Activated effector memory CD4-positive, alpha-beta T cell treated with anti-CD3 and anti-CD28 coated beads, Interleukin-2, amount 50 U/mL, for 16 hours (primary cell): ENCODE data around the gene PLPPR5.
"Not testable (repeated sequence)": the region's sequence is repeated elsewhere in the genome, so short reads cannot be mapped to it uniquely, and the experiment has no call there.

Source experiments
- DNase-seq: peaks from one replicate; pipeline ENCODE4 v3.0.0-alpha.2; 2020

PLPPR5 gene

GRCh38 chr1:99004861-99005442, at the start of gene PLPPR5:
Gene PLPPR5, minus strand, starts transcription at chr1:99004861. Its CDS starts 190 bp downstream, at chr1:99004671.
- DNase-seq: peak; percentile 64

- DNase-seq: no peak
Observed at GRCh38 chr1:99051611-99052283, 47.1 kb upstream of the PLPPR5 start.

DNA sequence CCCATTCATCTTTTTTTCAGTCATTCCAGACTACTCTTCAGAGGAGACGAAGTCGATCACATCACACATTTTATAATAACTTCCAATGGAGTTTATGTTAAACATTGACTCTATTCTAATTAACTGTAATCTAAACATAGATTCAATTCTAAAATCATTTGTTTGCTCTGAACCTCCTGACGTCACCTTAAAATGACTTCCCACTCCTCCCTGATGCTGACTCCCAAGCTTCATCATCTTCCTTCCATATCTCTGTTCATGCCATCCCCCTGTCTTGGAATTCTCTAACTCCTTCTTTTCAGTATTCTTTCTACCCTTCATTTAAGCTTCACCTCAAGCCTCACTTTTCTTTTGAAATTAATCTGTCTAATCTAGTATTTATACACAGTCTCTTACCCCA, 45.1 kb upstream of the PLPPR5 start:
- no peak for DNase-seq

GRCh38 chr1:99036746-99037145, 32.1 kb upstream of the PLPPR5 start:
- DNase-seq: not testable (repeated sequence)

GRCh38 chr1:99018313-99018712, 13.7 kb upstream of the PLPPR5 start:
- no peak for DNase-seq

- no peak for DNase-seq
Observed at GRCh38 chr1:99017655-99018054, 13.0 kb upstream of the PLPPR5 start.

DNA sequence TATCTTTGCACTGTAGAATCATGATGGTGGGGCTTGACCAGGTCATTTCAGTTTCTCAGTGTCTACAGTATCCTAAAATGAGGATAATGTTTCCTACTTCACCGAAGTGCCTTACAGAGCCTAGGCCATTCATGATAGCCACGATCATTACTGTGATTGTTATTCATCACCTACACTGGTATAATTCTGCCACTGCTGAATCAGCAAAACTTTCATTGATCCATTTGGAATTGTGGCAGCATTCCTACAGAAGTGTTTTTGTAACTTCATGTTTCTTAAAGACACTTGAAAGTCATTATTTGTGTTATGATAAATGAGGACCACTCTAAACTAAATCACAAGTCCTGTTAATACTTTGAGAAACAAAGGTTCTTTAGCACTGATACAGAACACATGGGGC, 6.0 kb upstream of the PLPPR5 start:
- no peak for DNase-seq

GRCh38 chr1:99007366-99007765, 2.7 kb upstream of the PLPPR5 start:
- no peak for DNase-seq

DNA sequence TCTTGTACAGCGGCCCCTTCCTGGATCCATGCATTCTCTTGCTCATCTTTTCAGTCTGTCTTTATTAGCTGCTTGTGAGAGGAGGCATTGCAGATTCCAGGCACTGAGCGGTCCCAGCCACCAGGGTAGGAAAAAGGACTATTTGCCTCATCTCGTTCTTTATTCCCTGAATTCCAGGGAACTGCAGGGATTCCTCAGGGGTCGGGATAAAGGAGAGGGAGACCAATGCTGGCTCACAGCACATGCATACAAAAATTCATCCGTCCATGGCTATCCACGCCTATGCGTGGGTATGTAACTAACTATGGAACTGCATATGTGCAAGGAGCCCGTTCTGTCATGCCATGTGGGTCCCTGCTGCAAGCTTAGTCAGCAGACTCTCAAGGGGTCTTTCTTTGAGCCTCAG, 879 bp upstream of the PLPPR5 start:
- no peak for DNase-seq

GRCh38 chr1:99004254-99004860, 304 bp downstream of the PLPPR5 start:
- DNase-seq: peak; percentile 64

DNA sequence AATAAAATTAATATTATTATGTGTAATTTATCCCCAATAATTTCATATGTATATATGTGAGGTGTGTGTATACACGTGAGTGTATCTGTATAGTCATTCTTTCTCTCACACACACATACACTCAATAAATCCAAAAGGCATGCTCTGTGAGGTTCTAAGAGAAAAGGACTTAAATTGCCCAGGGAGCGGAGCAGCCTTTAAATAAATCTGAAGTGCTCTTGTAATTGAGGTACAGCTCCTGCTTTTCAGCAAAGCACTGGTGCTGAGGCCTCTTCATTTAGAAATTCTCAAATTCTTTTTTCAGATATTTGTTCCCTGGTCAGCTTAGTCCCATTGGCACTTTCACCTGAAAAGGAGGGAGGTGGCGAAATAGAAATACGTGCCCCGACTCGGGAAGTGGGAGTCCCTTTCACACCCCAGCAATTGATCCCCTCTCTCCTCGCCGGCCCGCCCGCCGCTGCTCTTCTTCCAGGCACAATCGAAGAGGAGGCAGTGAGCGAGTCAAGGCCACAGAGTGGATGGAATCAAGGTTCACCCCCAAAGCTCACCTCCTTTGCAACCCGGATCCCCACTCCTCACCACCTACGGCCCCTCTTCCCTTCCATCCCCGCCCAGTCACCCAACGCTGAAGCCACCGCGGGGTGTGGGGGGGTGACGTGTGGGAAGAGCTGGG, 944 bp downstream of the PLPPR5 start:
- no peak for DNase-seq

GRCh38 chr1:98992844-98993243, 11.8 kb downstream of the PLPPR5 start:
- no peak for DNase-seq

GRCh38 chr1:98991127-98992012, 13.3 kb downstream of the PLPPR5 start:
- no peak for DNase-seq

DNA sequence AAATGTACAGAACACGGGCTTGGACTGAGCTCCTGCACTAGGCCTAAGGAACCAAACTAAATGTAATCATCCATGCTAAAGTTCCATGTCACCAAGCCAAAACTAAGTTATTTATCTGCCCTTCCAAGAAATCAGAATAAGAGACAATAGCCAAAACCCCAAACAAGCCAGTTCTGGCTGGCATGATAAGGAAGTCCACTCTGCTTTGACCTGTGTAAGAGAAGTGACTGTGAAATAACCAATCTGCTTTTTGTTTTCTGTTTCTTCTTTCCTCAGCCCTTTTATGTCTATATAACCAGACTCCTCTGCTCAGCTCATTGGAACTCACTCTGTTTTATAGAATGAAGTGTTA, 15.1 kb downstream of the PLPPR5 start:
- no peak for DNase-seq

DNA sequence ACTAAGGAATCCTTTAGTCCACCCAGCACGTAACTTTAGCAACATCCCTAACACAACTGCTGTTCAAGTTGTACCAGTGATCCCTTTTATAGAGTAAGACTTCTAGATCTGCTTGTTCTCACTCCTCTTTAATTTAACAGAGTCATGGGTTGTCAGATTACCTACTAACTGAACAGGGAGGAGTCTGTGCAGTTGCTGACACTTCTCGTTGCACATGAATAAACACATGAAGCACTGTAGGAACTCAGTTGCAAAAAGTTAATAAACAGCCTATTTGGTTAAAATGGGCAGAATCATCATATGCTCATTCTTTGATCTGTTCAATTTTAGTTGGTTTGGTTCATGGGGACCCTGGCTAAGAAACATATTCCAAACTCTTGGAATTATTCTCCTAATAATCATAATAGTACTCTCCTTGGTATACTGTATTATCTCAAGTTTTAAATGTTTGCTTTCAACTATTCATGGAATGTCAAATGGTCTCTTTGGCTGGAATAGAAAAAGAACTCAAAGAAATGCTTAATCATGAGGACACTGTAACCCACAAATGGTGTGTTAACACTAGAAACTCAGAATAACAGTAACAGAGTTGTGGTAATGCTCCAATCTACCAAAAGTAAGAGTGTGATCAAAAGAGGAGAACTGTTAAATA, 15.6 kb downstream of the PLPPR5 start:
- DNase-seq: no peak

DNA sequence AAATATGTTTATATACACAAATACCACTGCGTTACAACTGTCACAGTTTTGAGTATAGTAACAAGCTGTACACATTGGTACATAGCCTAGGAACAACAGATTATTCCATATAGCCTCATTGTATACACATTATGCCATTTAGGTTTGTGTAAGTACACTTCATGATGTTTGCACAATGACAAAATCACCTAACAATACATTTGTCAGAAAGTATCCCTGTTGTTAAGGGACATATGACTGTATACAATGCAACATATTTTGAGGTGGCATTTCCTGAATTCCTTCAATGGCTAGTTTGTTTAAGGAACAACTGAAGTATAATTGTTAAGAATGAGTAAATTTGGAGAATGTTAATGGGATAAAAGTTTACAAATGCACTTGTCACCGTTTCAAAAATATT, 19.0 kb downstream of the PLPPR5 start:
- DNase-seq: no peak

DNA sequence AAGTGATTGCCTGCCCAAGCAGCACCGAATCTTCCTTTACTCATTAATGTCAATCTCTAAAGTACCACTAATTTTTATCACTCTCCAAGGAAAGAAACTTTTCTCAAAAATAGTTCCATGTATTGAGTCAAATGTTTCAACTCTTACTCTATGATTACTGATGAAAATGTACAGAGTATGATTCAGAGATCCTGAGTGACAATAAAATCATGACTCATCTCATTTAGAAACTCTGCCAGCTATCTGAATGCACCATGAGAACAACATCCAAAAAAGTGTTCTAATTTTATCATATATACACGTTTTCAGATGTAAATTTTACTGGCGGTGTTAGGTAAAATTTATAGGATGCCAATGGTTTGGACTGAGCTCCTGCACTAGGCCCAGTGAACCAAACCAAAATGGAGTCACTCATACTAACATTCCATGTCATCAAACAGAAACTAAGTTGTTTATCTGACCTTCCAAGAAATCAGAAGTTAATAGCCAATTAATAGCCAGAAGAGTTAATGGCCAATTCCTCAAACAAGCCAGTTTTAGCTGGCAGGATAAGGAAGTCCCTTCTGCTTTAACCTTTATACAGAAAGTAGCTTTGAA, 22.6 kb downstream of the PLPPR5 start:
- DNase-seq: no peak

- no peak for DNase-seq
Observed at GRCh38 chr1:98979463-98979862, 25.2 kb downstream of the PLPPR5 start.

DNA sequence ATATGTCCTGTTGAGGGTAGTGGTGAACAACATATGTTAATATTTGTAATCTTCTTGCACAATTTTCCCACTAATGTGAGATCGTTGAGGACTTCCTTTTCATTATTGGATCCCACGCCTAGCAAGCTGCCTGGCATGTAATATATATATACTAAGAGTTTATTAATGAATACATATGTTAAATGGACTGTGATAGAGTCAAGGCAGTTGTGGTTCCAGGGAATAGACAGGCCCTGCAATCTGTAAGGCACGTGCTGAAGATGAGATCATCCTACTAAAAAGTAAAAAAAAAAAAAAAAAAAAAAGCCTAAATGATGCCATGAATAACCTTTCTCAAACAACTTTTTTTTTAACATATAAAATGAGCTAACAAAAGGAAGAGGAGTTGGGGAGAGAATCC, 28.9 kb downstream of the PLPPR5 start:
- DNase-seq: no peak

- no peak for DNase-seq
Observed at GRCh38 chr1:98975113-98975512, 29.5 kb downstream of the PLPPR5 start.

DNA sequence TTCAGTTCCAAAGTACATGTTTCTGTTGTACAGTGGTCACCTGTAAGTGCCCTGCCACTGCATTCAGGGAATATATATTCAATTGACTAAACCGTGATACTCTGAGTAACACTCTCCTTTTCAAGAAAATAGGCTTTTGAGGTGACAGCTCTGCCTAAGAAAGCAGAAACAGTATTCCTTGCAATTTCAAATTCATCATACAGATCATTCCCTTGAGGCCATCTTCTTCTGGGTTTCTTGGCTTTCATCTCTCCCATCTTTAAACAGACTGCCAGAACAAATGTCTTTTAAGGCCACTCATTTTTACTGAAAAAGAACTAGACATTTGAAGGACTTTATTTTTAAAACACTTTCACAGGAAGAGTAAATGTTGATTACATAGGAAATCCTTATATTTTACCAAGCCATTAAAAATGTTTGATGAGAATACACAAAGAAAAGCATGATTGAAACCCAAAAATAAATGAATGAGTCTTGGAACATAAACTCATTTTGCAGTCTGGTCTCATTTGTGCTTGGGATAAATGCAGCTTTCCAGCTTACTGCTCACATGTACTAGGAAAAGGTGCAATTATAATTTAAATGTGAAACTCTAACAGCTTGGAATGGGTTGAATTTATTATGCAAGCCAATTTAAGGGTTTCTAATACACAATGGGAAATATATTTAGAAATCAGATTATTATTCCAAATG, 34.7 kb downstream of the PLPPR5 start:
- no peak for DNase-seq
